NT2/D1 (cell line): ENCODE data around the gene GTF2A2.

Experiments used
- SUZ12 ChIP-seq: IDR thresholded peaks from 2 replicates; pipeline ENCODE4 v1.6.1; 2011; ENCODE audit not compliant: insufficient read length, insufficient read depth; ENCODE audit errors: extremely low read depth
- ZNF274 ChIP-seq: IDR thresholded peaks from 2 replicates; pipeline ENCODE4 v1.6.1; 2011; ENCODE audit warnings: mild to moderate bottlenecking, low read depth, low read length

- TF ChIP-seq SUZ12 (no peak), ZNF274 (no peak)
Observed at GRCh38 chr15:59647085-59647484, 10.2 kb downstream of the GTF2A2 start.
